Measurements from ENCODE around the gene SSBP2.

DNA sequence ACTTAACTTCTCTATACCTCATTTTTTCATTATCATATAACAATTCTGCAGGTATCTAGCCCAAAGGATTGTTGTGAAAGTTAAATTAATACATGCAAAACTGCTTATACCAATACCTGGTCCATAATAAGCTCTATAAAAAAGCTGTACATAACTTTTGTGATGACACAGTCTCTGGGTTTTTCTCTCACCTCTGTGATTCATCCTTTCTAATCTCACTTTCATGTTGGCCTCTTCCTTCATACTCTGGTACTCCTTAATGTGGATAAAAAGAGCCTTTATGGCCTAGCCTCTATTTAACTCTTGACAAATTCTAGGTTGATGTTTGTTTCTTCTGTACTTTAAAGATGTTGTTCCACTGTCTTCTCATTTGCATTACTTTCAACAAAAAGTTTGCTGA is 194.1 kb downstream of the SSBP2 start:
- no peak for TF ChIP-seq POLR2A (IDR thresholded peaks at IDR 0.05)
- TF ChIP-seq, protein P1, sequence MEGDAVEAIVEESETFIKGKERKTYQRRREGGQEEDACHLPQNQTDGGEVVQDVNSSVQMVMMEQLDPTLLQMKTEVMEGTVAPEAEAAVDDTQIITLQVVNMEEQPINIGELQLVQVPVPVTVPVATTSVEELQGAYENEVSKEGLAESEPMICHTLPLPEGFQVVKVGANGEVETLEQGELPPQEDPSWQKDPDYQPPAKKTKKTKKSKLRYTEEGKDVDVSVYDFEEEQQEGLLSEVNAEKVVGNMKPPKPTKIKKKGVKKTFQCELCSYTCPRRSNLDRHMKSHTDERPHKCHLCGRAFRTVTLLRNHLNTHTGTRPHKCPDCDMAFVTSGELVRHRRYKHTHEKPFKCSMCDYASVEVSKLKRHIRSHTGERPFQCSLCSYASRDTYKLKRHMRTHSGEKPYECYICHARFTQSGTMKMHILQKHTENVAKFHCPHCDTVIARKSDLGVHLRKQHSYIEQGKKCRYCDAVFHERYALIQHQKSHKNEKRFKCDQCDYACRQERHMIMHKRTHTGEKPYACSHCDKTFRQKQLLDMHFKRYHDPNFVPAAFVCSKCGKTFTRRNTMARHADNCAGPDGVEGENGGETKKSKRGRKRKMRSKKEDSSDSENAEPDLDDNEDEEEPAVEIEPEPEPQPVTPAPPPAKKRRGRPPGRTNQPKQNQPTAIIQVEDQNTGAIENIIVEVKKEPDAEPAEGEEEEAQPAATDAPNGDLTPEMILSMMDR (IDR thresholded peaks at IDR 0.05) = no peak
